ENCODE data around the gene SLC2A5.

- TF ChIP-seq POLR2A (IDR thresholded peaks at IDR 0.05; ENCODE audit: low read depth, low read length) (no peak), JUN (IDR thresholded peaks at IDR 0.05; ENCODE audit: borderline replicate concordance, insufficient read depth, insufficient read length, low read depth) (no peak)
These were observed 27.2 kb downstream of the SLC2A5 start for GRCh38 chr1:9042272-9042671.

Measured in endothelial cell of umbilical vein (primary cell).